ENCODE results near the gene ZBTB7C. TPM values are rescaled to one million over a fixed set of nuclear protein-coding genes. Genes with fewer than 3 reads are reported as not detected.

Gene ZBTB7C
- total RNA-seq, 1 experiment from 2014 or later: 0.84 TPM

DNA sequence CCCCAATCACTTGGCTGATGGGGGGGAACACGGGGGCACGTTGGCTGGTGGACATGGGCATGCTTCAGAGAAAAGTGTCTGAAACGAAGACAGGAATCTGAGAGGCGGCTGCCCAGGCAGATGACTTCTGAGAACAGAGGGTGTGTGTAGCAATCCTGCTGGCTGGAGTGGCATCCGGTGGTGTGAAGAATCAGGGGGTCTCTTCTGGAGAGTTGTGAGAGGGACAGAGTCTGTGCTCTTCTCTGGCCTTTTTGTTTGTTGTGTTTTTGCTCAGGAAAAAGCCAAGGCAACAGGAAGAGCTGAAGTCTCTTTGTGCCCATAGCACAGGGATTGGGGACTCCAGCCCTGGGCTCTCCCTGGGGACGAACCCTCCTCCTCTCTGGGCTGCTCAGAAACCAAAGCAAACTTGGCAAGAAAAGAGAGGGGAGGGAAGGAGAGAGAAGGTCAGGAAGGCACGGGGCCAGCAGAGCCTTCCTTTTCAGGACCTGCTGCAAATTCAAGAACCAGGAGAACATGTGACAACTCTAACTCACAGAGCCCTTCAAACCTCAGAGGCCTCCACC is 381.7 kb downstream of the ZBTB7C start:
- in situ Hi-C loops (cut with HindIII; ENCODE audit: low pct_unique_long_range_greater_than_20kb, low sequenced_read_pairs): loop anchor here (25.0 kb wide), 1 partner anchor 410 kb away; no protein-coding TSS in a partner anchor
- no peak for DNase-seq (ENCODE audit: low read depth)

- DNase-seq (ENCODE audit: low read depth): no peak
- in situ Hi-C loops (cut with HindIII; ENCODE audit: low pct_unique_long_range_greater_than_20kb, low sequenced_read_pairs): loop anchor here (25.0 kb wide), 1 partner anchor 411 kb away; no protein-coding TSS in a partner anchor
These were observed 383.0 kb downstream of the ZBTB7C start for GRCh38 chr18:48026216-48026615.

GRCh38 chr18:48024881-48025660 is 384.1 kb downstream of the ZBTB7C start:
- DNase-seq (ENCODE audit: low read depth): no peak
- in situ Hi-C loops (cut with HindIII; ENCODE audit: low pct_unique_long_range_greater_than_20kb, low sequenced_read_pairs): loop anchor here (25.0 kb wide), 1 partner anchor 412 kb away; no protein-coding TSS in a partner anchor

GRCh38 chr18:48024009-48024512 is 385.1 kb downstream of the ZBTB7C start:
- in situ Hi-C loops (cut with HindIII; ENCODE audit: low pct_unique_long_range_greater_than_20kb, low sequenced_read_pairs): no loop called here

DNA sequence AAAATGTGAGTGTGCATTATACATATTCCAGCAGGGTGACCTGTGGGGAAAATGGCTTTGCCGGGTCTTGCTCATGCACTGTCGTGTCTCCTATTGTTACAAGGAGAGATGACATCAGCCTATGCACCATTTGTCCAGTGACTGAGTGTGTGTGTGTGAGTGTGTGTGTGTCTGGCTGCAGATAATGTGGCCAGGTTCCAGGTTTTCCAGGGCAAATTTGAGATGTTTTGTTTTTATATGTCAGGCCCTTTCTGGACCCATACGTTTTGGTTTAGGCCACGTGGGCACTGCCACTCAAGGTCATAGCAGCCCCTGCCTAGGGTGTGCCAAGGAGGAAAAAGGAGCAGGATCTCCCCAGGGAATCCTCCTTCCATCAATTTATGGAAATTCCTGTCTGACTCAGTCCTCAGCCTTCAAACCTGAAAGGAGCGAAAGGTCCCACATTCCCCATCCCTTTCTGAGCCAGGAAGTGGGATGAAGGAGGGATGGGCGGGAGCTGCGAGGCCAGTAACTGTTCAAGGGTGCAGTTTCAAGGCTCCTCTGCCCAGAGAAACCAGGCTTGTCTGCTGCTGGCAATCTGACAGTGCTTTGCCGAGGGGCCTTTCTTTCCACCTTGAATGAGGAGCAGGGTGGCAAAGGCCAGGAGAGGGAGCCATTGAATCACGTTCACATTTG is 385.7 kb downstream of the ZBTB7C start:
- in situ Hi-C loops (cut with HindIII; ENCODE audit: low pct_unique_long_range_greater_than_20kb, low sequenced_read_pairs): no loop called here
- DNase-seq (ENCODE audit: low read depth): peak; percentile 87

More at GRCh38 chr18:48024009-48024512, 385.1 kb downstream of the ZBTB7C start:
- DNase-seq (ENCODE audit: low read depth): no peak

GRCh38 chr18:48022531-48023329 is 386.5 kb downstream of the ZBTB7C start:
- DNase-seq (ENCODE audit: low read depth): peak; percentile 68

GRCh38 chr18:48022021-48022420 is 387.2 kb downstream of the ZBTB7C start:
- in situ Hi-C loops (cut with HindIII; ENCODE audit: low pct_unique_long_range_greater_than_20kb, low sequenced_read_pairs): no loop called here
- no peak for DNase-seq (ENCODE audit: low read depth)

More at GRCh38 chr18:48022531-48023329, 386.5 kb downstream of the ZBTB7C start:
- in situ Hi-C loops (cut with HindIII; ENCODE audit: low pct_unique_long_range_greater_than_20kb, low sequenced_read_pairs): no loop called here

- no peak for DNase-seq (ENCODE audit: low read depth)
- in situ Hi-C loops (cut with HindIII; ENCODE audit: low pct_unique_long_range_greater_than_20kb, low sequenced_read_pairs): no loop called here
These were observed 387.8 kb downstream of the ZBTB7C start for GRCh38 chr18:48021273-48021914.

DNA sequence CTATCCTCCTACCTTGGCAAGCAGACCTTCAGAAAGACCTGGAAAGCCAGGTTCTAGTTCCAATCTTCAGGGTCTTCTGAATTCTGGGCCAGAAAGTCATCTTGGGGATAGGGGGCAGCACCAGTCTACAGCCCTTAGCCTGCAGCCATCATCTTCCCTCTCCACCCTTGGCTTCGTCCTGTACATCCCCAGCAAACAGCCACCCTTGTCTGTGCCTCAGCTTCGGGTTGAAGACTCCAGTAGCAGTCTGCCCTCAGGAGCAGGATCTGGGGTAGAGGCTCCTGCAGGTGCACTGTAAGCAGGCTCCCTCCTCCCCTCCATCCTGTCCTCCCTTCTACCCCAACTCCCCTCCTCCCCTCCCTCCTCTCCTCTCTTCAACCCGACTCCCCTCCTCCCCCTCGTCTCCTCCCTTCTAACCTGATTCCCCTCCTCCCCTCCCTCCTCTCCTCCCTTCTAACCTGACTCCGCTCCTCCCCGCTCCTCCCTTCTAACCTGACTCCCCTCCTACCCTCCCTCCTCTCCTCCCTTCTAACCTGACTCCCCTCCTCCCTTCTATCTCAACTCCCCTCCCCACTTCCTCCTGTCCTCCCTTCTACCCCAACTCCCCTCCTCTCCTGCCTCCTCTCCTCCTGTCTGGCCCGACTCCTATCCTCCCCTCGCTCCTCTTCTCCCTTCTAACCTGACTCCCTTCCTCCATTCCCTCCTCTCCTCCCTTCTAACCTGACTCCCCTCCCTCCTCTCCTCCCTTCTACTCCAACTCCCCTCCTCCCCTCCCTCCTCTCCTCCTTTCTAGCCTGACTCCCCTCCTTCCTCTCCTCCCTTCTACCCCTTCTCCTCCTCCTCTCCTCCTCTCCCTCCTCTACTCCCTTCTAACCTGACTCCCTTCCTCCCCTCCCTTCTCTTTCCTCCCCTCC is 388.6 kb downstream of the ZBTB7C start:
- in situ Hi-C loops (cut with HindIII; ENCODE audit: low pct_unique_long_range_greater_than_20kb, low sequenced_read_pairs): no loop called here

GRCh38 chr18:48019557-48020325 is 389.4 kb downstream of the ZBTB7C start:
- DNase-seq (ENCODE audit: low read depth): no peak
- in situ Hi-C loops (cut with HindIII; ENCODE audit: low pct_unique_long_range_greater_than_20kb, low sequenced_read_pairs): no loop called here

More for the DNA sequence above, 388.6 kb downstream of the ZBTB7C start:
- no peak for DNase-seq (ENCODE audit: low read depth)

DNA sequence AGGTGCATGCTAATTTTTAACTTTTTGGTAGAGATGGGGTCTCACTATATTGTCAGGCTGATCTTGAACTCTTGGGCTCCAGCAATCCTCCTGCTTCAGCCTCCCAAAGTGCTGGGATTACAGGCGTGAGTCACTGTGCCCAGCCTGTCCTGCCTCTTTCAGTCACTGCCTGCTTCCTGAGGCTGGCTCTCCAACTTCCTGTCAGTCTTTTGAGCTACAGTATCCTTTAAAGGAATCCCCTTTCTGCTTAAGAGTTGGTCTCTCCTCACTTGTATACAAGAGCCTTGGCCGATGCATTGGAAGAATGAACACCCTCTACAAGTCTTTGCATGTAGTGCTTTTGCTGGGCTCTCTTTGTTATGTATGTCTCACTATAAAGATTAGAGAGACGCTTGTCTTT is 390.3 kb downstream of the ZBTB7C start:
- in situ Hi-C loops (cut with HindIII; ENCODE audit: low pct_unique_long_range_greater_than_20kb, low sequenced_read_pairs): no loop called here

GRCh38 chr18:48017635-48018034 is 391.5 kb downstream of the ZBTB7C start:
- no peak for DNase-seq (ENCODE audit: low read depth)
- in situ Hi-C loops (cut with HindIII; ENCODE audit: low pct_unique_long_range_greater_than_20kb, low sequenced_read_pairs): no loop called here

More for the DNA sequence above, 390.3 kb downstream of the ZBTB7C start:
- no peak for DNase-seq (ENCODE audit: low read depth)

DNA sequence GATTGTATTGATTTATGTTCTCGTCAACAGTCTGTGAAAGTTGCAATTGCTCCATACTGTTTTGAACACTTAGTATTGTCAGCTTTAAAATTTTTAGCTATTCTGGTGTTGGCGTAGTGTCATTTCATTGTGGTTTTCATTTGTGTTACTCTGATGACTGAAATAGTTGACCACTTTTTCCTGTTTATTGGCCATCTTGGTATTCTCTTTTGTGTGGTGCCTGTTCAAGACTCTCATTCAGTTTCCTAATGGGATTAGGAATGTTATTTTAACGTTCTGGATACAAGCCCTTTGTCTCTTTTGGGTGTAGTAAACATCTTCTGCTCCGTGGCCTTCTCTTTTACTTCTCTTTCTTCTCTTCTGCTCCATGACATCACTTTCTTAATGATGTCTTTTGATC is 396.0 kb downstream of the ZBTB7C start:
- no peak for DNase-seq (ENCODE audit: low read depth)
- in situ Hi-C loops (cut with HindIII; ENCODE audit: low pct_unique_long_range_greater_than_20kb, low sequenced_read_pairs): no loop called here

DNA sequence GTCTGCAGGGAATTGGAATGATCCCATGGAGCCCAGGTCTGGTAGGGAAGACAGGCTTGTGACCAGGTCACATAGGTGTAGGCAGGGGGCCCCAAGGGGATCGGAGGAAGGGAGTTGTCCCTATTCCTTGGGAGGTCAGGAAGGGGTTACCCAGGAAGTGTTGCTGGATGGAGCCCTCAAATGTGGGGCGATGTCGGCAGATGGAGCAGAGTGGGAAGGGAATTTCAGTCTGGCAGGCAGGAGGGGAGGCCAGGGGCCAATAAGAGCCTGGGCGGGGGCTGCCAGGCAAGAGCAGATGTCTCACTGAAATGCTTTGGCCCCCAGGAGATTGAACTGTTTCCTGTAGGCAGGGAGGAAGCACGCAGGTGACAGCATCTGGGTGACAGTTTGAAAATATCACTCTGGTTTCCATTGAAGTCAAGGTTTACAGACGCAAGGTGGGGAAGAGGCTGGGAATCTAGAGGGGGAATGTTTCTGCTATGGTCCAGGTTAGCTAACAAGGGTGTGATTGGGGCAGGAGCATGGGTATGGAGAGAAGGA is 397.2 kb downstream of the ZBTB7C start:
- no peak for DNase-seq (ENCODE audit: low read depth)
- in situ Hi-C loops (cut with HindIII; ENCODE audit: low pct_unique_long_range_greater_than_20kb, low sequenced_read_pairs): no loop called here

DNA sequence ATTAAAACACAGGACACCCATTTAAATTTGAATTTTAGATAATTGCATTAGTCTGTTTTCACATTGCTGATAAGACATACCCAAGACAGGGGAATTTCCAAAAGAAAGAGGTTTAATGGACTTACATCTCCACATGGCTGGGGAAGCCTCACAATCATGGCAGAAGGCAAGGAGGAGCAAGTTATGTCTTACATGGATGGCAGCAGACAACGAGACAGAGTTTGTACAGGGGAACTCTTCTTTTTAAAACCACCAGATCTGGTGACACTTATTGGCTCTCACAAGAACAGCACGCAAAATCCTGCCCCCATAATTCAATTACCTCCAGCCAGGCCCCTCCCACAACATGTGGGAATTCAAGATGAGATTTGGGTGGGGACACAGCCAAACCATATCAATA is 398.9 kb downstream of the ZBTB7C start:
- in situ Hi-C loops (cut with HindIII; ENCODE audit: low pct_unique_long_range_greater_than_20kb, low sequenced_read_pairs): no loop called here
- DNase-seq (ENCODE audit: low read depth): no peak
